DND-41 (cell line): ENCODE data around the gene EML6.

Source experiments
- CTCF ChIP-seq: IDR thresholded peaks from 2 replicates; pipeline ENCODE4 v1.5.1; 2012; ENCODE audit warnings: borderline replicate concordance, low read length, moderate library complexity, mild to moderate bottlenecking; ENCODE audit not compliant: poor library complexity, severe bottlenecking; ENCODE audit errors: extremely low read depth
- EZH2 ChIP-seq: IDR thresholded peaks from 3 replicates; pipeline ENCODE4 v1.6.1; 2012; ENCODE audit warnings: borderline replicate concordance, low read depth, mild to moderate bottlenecking, moderate library complexity, low read length, inconsistent platforms; ENCODE audit not compliant: severe bottlenecking

GRCh38 chr2:54818226-54818625, 94.8 kb downstream of the EML6 start:
- TF ChIP-seq CTCF: no peak
- TF ChIP-seq EZH2: no peak
